ENCODE data around the gene CSE1L.

The CSE1L gene

DNA sequence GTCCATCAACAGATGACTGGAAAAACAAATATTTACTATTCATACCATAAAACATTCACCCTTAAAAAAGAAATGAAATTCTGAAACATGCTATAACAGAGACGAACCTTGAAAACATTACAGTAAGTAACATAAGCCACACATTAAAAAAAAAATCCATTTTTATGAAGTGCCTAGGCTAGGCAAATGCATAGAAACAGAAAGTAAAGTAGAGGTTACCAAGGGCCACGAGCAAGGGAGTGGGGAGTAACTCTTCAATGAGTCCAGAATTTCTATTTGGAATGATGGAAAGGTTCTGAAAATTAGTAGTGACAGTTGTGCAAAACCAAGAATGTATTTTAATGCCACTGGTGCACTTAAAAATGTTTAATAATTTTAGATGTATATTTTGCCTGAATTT lies 94.3 kb downstream of the CSE1L start:
- no peak overlapping the region for H3K4me3 ChIP-seq (ENCODE audit: low read depth, low read length)
- TF ChIP-seq, protein P1, sequence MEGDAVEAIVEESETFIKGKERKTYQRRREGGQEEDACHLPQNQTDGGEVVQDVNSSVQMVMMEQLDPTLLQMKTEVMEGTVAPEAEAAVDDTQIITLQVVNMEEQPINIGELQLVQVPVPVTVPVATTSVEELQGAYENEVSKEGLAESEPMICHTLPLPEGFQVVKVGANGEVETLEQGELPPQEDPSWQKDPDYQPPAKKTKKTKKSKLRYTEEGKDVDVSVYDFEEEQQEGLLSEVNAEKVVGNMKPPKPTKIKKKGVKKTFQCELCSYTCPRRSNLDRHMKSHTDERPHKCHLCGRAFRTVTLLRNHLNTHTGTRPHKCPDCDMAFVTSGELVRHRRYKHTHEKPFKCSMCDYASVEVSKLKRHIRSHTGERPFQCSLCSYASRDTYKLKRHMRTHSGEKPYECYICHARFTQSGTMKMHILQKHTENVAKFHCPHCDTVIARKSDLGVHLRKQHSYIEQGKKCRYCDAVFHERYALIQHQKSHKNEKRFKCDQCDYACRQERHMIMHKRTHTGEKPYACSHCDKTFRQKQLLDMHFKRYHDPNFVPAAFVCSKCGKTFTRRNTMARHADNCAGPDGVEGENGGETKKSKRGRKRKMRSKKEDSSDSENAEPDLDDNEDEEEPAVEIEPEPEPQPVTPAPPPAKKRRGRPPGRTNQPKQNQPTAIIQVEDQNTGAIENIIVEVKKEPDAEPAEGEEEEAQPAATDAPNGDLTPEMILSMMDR (IDR thresholded peaks at IDR 0.05; ENCODE audit: insufficient read depth, low read depth, low read length, missing control alignments), result no peak
- no peak for DNase-seq (ENCODE audit: low read depth)

DNA sequence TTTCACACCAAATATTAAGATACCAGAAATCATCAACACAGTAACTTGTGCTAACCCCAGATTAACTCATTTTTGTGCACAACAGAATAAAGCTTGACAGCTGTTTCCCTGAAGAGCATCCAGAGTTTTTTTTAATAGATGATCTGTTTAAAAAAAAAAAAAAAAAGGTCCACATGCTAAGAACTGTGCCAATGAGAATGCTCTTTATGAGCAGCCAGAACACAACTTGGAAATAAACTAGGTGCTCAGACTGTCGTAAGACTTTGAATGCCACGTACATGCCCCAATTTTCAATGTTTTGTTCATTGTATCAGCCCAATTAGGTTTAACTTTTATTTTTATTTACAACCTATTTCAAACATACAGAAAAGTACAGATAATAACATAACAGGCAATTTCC lies 94.7 kb downstream of the CSE1L start:
- no peak for DNase-seq (ENCODE audit: low read depth)
- TF ChIP-seq, protein P1 (IDR thresholded peaks at IDR 0.05; ENCODE audit: insufficient read depth, low read depth, low read length, missing control alignments), result no peak
- no peak overlapping the region for H3K4me3 ChIP-seq (ENCODE audit: low read depth, low read length)

Measured in GM12865 (cell line).